HG02798 (cell line): ENCODE measurements around the gene SLC13A4.

Experiments
- ATAC-seq: cut with Tn5 transposase; IDR thresholded peaks from one replicate; pipeline ENCODE4 v1.9.1; 2021; ENCODE audit warnings: mild to moderate bottlenecking; ENCODE audit not compliant: unreplicated experiment, poor library complexity

The SLC13A4 gene

DNA sequence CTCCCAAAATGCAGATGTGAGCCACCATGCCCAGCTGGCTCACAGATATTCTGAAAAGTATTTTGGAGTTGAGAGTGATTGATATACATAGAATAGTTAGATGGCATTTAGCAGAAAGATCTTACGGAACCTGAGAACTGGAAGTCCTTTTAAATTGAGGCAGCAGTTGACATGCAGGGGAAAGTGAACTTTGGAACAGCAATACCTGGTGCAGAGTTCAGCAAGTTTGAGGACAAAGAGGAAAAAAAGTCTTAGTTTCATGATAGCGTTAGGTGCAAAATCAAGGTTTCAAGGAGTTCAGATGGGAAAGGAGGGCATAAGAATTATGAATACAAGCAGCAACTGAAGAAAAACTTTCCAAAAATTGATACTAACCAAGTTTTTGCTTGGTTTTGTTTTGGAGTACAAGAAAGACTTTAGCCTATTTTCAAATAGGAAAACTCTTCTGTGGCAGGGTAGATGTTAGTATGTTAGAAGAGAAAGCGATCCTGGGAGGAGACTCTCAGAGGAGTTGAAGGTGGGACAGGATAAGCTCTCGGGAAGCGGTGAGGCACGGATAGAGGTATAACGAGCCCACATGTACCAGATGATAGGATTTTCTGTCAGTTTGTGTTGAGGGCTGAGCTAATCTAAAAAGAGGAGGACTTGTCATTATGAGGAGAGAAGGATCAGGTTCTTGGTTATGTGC lies 93.7 kb downstream of the SLC13A4 start:
- no peak for ATAC-seq
